Neural cell (in vitro differentiated cells): Measurements from ENCODE around the gene BABAM2. TPM values are rescaled to one million over a fixed set of nuclear protein-coding genes. Genes with fewer than 3 reads are reported as not detected.

Experiments
- H2AFZ ChIP-seq: fragments of 200-600, 300-800 bp; sonication (generic), shearing (Covaris generic); 2 replicates; pipeline ENCODE4 v1.6.0; 2014; ENCODE audit warnings: low read depth, mild to moderate bottlenecking, antibody characterized with exemption, low read length, moderate library complexity
- H3F3A ChIP-seq: fragments of 200-600 bp; shearing (Covaris generic); 2 replicates; pipeline ENCODE4 v1.6.1; 2016; ENCODE audit warnings: mild to moderate bottlenecking, moderate library complexity, mixed read lengths, antibody characterized with exemption, low read length; ENCODE audit not compliant: insufficient read depth, poor library complexity, severe bottlenecking
- H3K27ac ChIP-seq: fragments of 200-600, 300-800 bp; sonication (generic), shearing (Covaris generic); 2 replicates; pipeline ENCODE4 v1.5.1; 2014; ENCODE audit warnings: mild to moderate bottlenecking, low read length, moderate library complexity
- H3K27me3 ChIP-seq: fragments of 300-800, 200-600 bp; sonication (generic), shearing (Covaris generic); 2 replicates; pipeline ENCODE4 v1.6.0; 2014; ENCODE audit warnings: mild to moderate bottlenecking, low read depth, low read length, moderate library complexity; ENCODE audit not compliant: insufficient read depth
- H3K36me3 ChIP-seq: fragments of 300-800, 200-600 bp; sonication (generic), shearing (Covaris generic); 2 replicates; pipeline ENCODE4 v1.5.1; 2014; ENCODE audit warnings: mild to moderate bottlenecking, antibody characterized with exemption, low read length, moderate library complexity; ENCODE audit not compliant: insufficient read depth
- H3K4me2 ChIP-seq: fragments of 300-800, 200-600 bp; sonication (generic), shearing (Covaris generic); 2 replicates; pipeline ENCODE4 v1.6.0; 2014; ENCODE audit warnings: mild to moderate bottlenecking, low read length
- H3K4me3 ChIP-seq: fragments of 300-800, 200-600 bp; sonication (generic), shearing (Covaris generic); 2 replicates; pipeline ENCODE4 v1.5.1; 2014; ENCODE audit warnings: mild to moderate bottlenecking, low read length, moderate library complexity
- H3K79me2 ChIP-seq: fragments of 200-600 bp; shearing (Covaris generic); replicated peaks from 2 replicates; pipeline ENCODE4 v1.6.0; 2014; ENCODE audit warnings: mild to moderate bottlenecking, low read length, moderate library complexity; ENCODE audit not compliant: insufficient read depth
- H3K9ac ChIP-seq: fragments of 300-800, 200-600 bp; sonication (generic), shearing (Covaris generic); 2 replicates; pipeline ENCODE4 v1.6.1; 2016; ENCODE audit warnings: mild to moderate bottlenecking, low read length, mixed read lengths
- H3K9me2 ChIP-seq: fragments of 200-600 bp; shearing (Covaris generic); 2 replicates; pipeline ENCODE4 v1.6.1; 2016; ENCODE audit warnings: mild to moderate bottlenecking, low read length, mixed read lengths; ENCODE audit not compliant: insufficient read depth
- H3K9me3 ChIP-seq: fragments of 200-600, 300-800 bp; sonication (generic), shearing (Covaris generic); 2 replicates; pipeline ENCODE4 v1.6.1; 2016; ENCODE audit warnings: mild to moderate bottlenecking, mixed run types, low read length, moderate library complexity, mixed read lengths
- H4K20me1 ChIP-seq: fragments of 200-600 bp; shearing (Covaris generic); 2 replicates; pipeline ENCODE4 v1.6.1; 2016; ENCODE audit warnings: mild to moderate bottlenecking, mixed run types; ENCODE audit not compliant: insufficient read depth
- CTCF ChIP-seq: fragments of 450-650 bp; IDR thresholded peaks from 2 replicates; pipeline ENCODE4 v1.5.1; 2014; ENCODE audit warnings: antibody characterized with exemption, mild to moderate bottlenecking, moderate library complexity; ENCODE audit not compliant: poor library complexity, severe bottlenecking
- EP300 ChIP-seq: fragments of 450-650 bp; conservative IDR thresholded peaks from 2 replicates; pipeline ENCODE4 v1.6.1; 2014; ENCODE audit warnings: antibody characterized with exemption, mild to moderate bottlenecking, moderate library complexity; ENCODE audit not compliant: poor library complexity, severe bottlenecking
- EZH2 ChIP-seq: fragments of 200-600, 300-800 bp; shearing (Covaris generic), sonication (generic); IDR thresholded peaks from 2 replicates; pipeline ENCODE4 v1.6.1; 2014; ENCODE audit warnings: antibody characterized with exemption, low read length, borderline replicate concordance, mild to moderate bottlenecking; ENCODE audit not compliant: insufficient read depth, poor library complexity, severe bottlenecking
- MXI1 ChIP-seq: fragments of 450-650 bp; conservative IDR thresholded peaks from 2 replicates; pipeline ENCODE4 v1.6.1; 2014; ENCODE audit warnings: antibody characterized with exemption, mild to moderate bottlenecking; ENCODE audit not compliant: poor library complexity, severe bottlenecking
- POLR2AphosphoS5 ChIP-seq: IDR thresholded peaks from 2 replicates; pipeline ENCODE4 v1.6.1; 2012
- RAD21 ChIP-seq: fragments of 450-650 bp; conservative IDR thresholded peaks from 2 replicates; pipeline ENCODE4 v1.6.1; 2014; ENCODE audit warnings: antibody characterized with exemption, mild to moderate bottlenecking, moderate library complexity
- REST ChIP-seq: IDR thresholded peaks from 2 replicates; pipeline ENCODE4 v1.6.1; 2012; ENCODE audit warnings: borderline replicate concordance
- SMC3 ChIP-seq: fragments of 450-650 bp; conservative IDR thresholded peaks from 2 replicates; pipeline ENCODE4 v1.6.1; 2014; ENCODE audit warnings: antibody characterized with exemption, mild to moderate bottlenecking, moderate library complexity; ENCODE audit not compliant: poor library complexity
- TAF1 ChIP-seq: IDR thresholded peaks from 2 replicates; pipeline ENCODE4 v1.6.1; 2012; ENCODE audit warnings: low read depth
- polyA plus RNA-seq: library from polyadenylated mRNA; depleted of rRNA; stranded (reverse); fragments of >200 nt; gene quantifications from 2 replicates; pipeline ENCODE4 v1.2.3, GENCODE V29; 2014

Gene BABAM2
- polyA plus RNA-seq, 1 donor from 2014 or later: 15.3 TPM

- Histone ChIP-seq H3K4me3 (no peak overlapping the region), H3F3A (no peaks in the 10 kb centered on the region), H3K9me3 (no peaks in the 10 kb centered on the region), H4K20me1 (no peaks in the 10 kb centered on the region), H3K9me2 (no peaks in the 10 kb centered on the region), H3K36me3 (no peaks in the 10 kb centered on the region), H3K27me3 (no peaks in the 10 kb centered on the region), H3K79me2 (no peaks in the 10 kb centered on the region), H3K9ac (no peak overlapping the region), H2AFZ (no peak overlapping the region), H3K27ac (no peak overlapping the region), H3K4me2 (no peak overlapping the region)
- TF ChIP-seq EZH2 (no peak), POLR2AphosphoS5 (no peak), MXI1 (no peak), REST (no peak), EP300 (no peak), TAF1 (no peak)
Measured at GRCh38 chr2:28093768-28094167, 203.2 kb downstream of the BABAM2 start.

- no peaks in the 10 kb centered on the region for H3K36me3 ChIP-seq
Measured at GRCh38 chr2:28094739-28095138, 204.2 kb downstream of the BABAM2 start.

GRCh38 chr2:28095622-28096021, 205.1 kb downstream of the BABAM2 start:
- Histone ChIP-seq H3K27me3 (no peaks in the 10 kb centered on the region), H3F3A (no peaks in the 10 kb centered on the region), H3K9ac (no peak overlapping the region), H2AFZ (no peak overlapping the region), H3K79me2 (no peaks in the 10 kb centered on the region), H3K4me2 (no peak overlapping the region), H3K9me2 (no peaks in the 10 kb centered on the region), H3K27ac (no peak overlapping the region), H3K9me3 (no peaks in the 10 kb centered on the region), H3K4me3 (no peak overlapping the region), H3K36me3 (no peaks in the 10 kb centered on the region), H4K20me1 (no peaks in the 10 kb centered on the region)
- TF ChIP-seq RAD21: no peak
- no peak for TF ChIP-seq EP300
- TF ChIP-seq CTCF: no peak
- TF ChIP-seq SMC3: no peak
- TF ChIP-seq POLR2AphosphoS5: no peak
- no peak for TF ChIP-seq REST
- no peak for TF ChIP-seq EZH2
- TF ChIP-seq MXI1: no peak

More at GRCh38 chr2:28094739-28095138, 204.2 kb downstream of the BABAM2 start:
- Histone ChIP-seq H3K9me2 (no peaks in the 10 kb centered on the region), H4K20me1 (no peaks in the 10 kb centered on the region), H2AFZ (no peak overlapping the region), H3K27me3 (no peaks in the 10 kb centered on the region), H3K27ac (no peak overlapping the region), H3K79me2 (no peaks in the 10 kb centered on the region), H3K4me2 (no peak overlapping the region), H3K4me3 (no peak overlapping the region), H3F3A (no peaks in the 10 kb centered on the region), H3K9me3 (no peaks in the 10 kb centered on the region), H3K9ac (no peak overlapping the region)
- no peak for TF ChIP-seq EP300
- no peak for TF ChIP-seq POLR2AphosphoS5
